ENCODE data around the gene CTXND1.
A peak's percentile ranks its signal among the peaks of the same experiment; 100 is the strongest.
"Not testable (repeated sequence)": the region's sequence is repeated elsewhere in the genome, so short reads cannot be mapped to it uniquely, and the experiment has no call there.

CTXND1 gene

GRCh38 chr15:80156176-80156720 lies 95.8 kb downstream of the CTXND1 start:
- DNase-seq, result no peak

- DNase-seq, result not testable (repeated sequence)
These were observed 96.4 kb downstream of the CTXND1 start for GRCh38 chr15:80155378-80156175.

GRCh38 chr15:80155001-80155377 lies 97.0 kb downstream of the CTXND1 start:
- no peak for DNase-seq

GRCh38 chr15:80154336-80154735 lies 97.7 kb downstream of the CTXND1 start:
- DNase-seq, result no peak

GRCh38 chr15:80153900-80154299 lies 98.1 kb downstream of the CTXND1 start:
- DNase-seq, result no peak

GRCh38 chr15:80152896-80153876 lies 98.8 kb downstream of the CTXND1 start, which contains the start of gene FAH:
Gene FAH (plus strand): TSS chr15:80152999. CDS start chr15:80153055, 56 bp downstream.
- peak in 1 of 2 donors; percentile 34 for DNase-seq

GRCh38 chr15:80152180-80152895 lies 99.7 kb downstream of the CTXND1 start:
- DNase-seq, result peak; percentile 91 to 97

GRCh38 chr15:80151576-80151975 lies 100.4 kb downstream of the CTXND1 start:
- DNase-seq, result no peak

GRCh38 chr15:80151148-80151547 lies 100.9 kb downstream of the CTXND1 start:
- DNase-seq, result no peak
